GM06990 (cell line): ENCODE data around the gene SPATA2.

Experiments used
- DNase-seq: peaks from one replicate; pipeline ENCODE4 v3.0.0-alpha.2; 2011; ENCODE audit not compliant: insufficient read length; ENCODE audit errors: extremely low read depth
- H3K27me3 ChIP-seq: replicated peaks from 2 replicates; pipeline ENCODE4 v1.6.0; 2011; ENCODE audit warnings: low read length; ENCODE audit not compliant: control insufficient read depth, insufficient read depth
- H3K36me3 ChIP-seq: 2 replicates; pipeline ENCODE4 v1.5.1; 2011; ENCODE audit warnings: low read length; ENCODE audit not compliant: control insufficient read depth, insufficient read depth
- H3K4me3 ChIP-seq: replicated peaks from 2 replicates; pipeline ENCODE4 v1.5.1; 2011; ENCODE audit warnings: low read depth, mild to moderate bottlenecking, control low read depth, low read length
- CTCF ChIP-seq: IDR thresholded peaks from 2 replicates; pipeline ENCODE4 v1.5.1; 2011; ENCODE audit warnings: low read length, control low read depth, mild to moderate bottlenecking, inconsistent platforms; ENCODE audit not compliant: insufficient read depth, poor library complexity, severe bottlenecking

The SPATA2 gene

GRCh38 chr20:49868964-49869363 is 46.4 kb downstream of the SPATA2 start:
- DNase-seq = no peak
- Histone ChIP-seq H3K36me3 (peaks cover 6% of the 10 kb centered on the region), H3K4me3 (no peak overlapping the region), H3K27me3 (no peaks in the 10 kb centered on the region)
- TF ChIP-seq CTCF = no peak

GRCh38 chr20:49868538-49868937 is 46.8 kb downstream of the SPATA2 start:
- no peak overlapping the region for H3K4me3 ChIP-seq
- H3K36me3 ChIP-seq = peaks cover 6% of the 10 kb centered on the region
- TF ChIP-seq CTCF = no peak

GRCh38 chr20:49867453-49868215 is 47.7 kb downstream of the SPATA2 start:
- no peak for TF ChIP-seq CTCF
- Histone ChIP-seq H3K27me3 (no peaks in the 10 kb centered on the region), H3K36me3 (peaks cover 6% of the 10 kb centered on the region), H3K4me3 (peak overlapping the region; percentile 30)
- DNase-seq = no peak

More at GRCh38 chr20:49868538-49868937, 46.8 kb downstream of the SPATA2 start:
- no peaks in the 10 kb centered on the region for H3K27me3 ChIP-seq
- DNase-seq = no peak

- H3K36me3 ChIP-seq = peaks cover 7% of the 10 kb centered on the region
- H3K4me3 ChIP-seq = peak overlapping the region; percentile 25
- H3K27me3 ChIP-seq = no peaks in the 10 kb centered on the region
- no peak for TF ChIP-seq CTCF
- no peak for DNase-seq
These were observed 49.3 kb downstream of the SPATA2 start for GRCh38 chr20:49866051-49866450.

GRCh38 chr20:49865559-49865958 is 49.8 kb downstream of the SPATA2 start:
- DNase-seq = no peak
- TF ChIP-seq CTCF = no peak
- Histone ChIP-seq H3K36me3 (peaks cover 7% of the 10 kb centered on the region), H3K4me3 (peak overlapping the region; percentile 25; the same call in 1 of the 2 replicates), H3K27me3 (no peaks in the 10 kb centered on the region)

GRCh38 chr20:49863666-49864065 is 51.7 kb downstream of the SPATA2 start:
- H3K27me3 ChIP-seq = no peaks in the 10 kb centered on the region
- DNase-seq = no peak
- TF ChIP-seq CTCF = no peak
- no peak overlapping the region for H3K4me3 ChIP-seq
- peaks cover 6% of the 10 kb centered on the region for H3K36me3 ChIP-seq
